OCI-LY1 (cell line): ENCODE results near the gene FHIT.

Experiments used
- EZH2 ChIP-seq: fragments of 200-600 bp; sonication (generic), shearing (Covaris generic); IDR thresholded peaks from 2 replicates; pipeline ENCODE4 v1.8.0; 2017; ENCODE audit warnings: borderline replicate concordance, mixed run types, mild to moderate bottlenecking, antibody characterized with exemption, low read length, moderate library complexity, mixed read lengths
- TF ChIP-seq, protein P1 (sequence below): fragments of 200-600 bp; sonication (generic), shearing (Covaris generic); IDR thresholded peaks from 2 replicates; pipeline ENCODE4 v1.5.1; 2017; ENCODE audit warnings: mild to moderate bottlenecking, antibody characterized with exemption, low read length, moderate library complexity, mixed read lengths

DNA sequence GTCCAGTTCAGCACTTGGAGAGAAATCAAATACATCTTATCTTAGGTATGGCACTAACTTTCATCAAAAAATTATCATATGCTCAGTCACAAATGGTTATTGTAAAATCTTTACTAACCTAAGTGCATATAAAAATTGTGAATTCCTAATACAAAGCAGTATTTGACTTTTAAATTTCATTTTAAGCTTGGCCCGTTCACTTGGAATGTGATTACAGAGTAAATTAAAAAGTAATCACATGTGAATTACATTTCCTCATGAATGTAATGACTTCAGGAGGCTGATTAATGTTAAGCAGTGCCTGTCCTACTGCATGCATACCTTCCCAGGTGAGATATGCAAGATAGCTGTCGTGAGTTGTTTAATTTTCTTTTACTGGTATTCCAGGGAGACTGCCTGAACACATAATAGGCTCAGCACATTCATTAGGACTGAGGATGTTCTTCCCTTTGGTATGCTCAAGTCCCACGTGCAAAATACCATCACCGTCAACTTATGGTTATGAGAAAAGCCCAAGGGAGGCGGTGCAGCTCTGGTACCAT lies 1053.0 kb downstream of the FHIT start:
- no peak for TF ChIP-seq EZH2
- TF ChIP-seq, protein P1, sequence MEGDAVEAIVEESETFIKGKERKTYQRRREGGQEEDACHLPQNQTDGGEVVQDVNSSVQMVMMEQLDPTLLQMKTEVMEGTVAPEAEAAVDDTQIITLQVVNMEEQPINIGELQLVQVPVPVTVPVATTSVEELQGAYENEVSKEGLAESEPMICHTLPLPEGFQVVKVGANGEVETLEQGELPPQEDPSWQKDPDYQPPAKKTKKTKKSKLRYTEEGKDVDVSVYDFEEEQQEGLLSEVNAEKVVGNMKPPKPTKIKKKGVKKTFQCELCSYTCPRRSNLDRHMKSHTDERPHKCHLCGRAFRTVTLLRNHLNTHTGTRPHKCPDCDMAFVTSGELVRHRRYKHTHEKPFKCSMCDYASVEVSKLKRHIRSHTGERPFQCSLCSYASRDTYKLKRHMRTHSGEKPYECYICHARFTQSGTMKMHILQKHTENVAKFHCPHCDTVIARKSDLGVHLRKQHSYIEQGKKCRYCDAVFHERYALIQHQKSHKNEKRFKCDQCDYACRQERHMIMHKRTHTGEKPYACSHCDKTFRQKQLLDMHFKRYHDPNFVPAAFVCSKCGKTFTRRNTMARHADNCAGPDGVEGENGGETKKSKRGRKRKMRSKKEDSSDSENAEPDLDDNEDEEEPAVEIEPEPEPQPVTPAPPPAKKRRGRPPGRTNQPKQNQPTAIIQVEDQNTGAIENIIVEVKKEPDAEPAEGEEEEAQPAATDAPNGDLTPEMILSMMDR = no peak
